ENCODE data around the gene ITPRIPL2.

GRCh38 chr16:19071811-19072777 is 41.7 kb upstream of the ITPRIPL2 start:
- TF ChIP-seq CTCF (IDR thresholded peaks at IDR 0.05 in 2 of 3, conservative IDR thresholded peaks at IDR 0.05 in 1 of 3; ENCODE audit: borderline replicate concordance in 1 of 3, insufficient read depth in 1 of 3, low read depth in 2 of 3, low read length in 2 of 3) (peak; percentile 81 to 96 (median 85)), POLR2AphosphoS5 (IDR thresholded peaks at IDR 0.05; ENCODE audit: low read depth, low read length) (no peak), REST (IDR thresholded peaks at IDR 0.05; ENCODE audit: low read depth) (no peak), ZFX (IDR thresholded peaks at IDR 0.05) (no peak), EZH2 (IDR thresholded peaks at IDR 0.05) (no peak), JUND (IDR thresholded peaks at IDR 0.05) (no peak), RAD21 (IDR thresholded peaks at IDR 0.05; ENCODE audit: low read depth) (peak; percentile 93), EGR1 (IDR thresholded peaks at IDR 0.05; ENCODE audit: low read depth) (no peak), POLR2A (IDR thresholded peaks at IDR 0.05; ENCODE audit: borderline replicate concordance, extremely low read depth, insufficient read depth, insufficient read length) (no peak), CBX3 (IDR thresholded peaks at IDR 0.05; ENCODE audit: low read depth) (no peak), SP1 (IDR thresholded peaks at IDR 0.05; ENCODE audit: low read depth) (no peak), ATF3 (IDR thresholded peaks at IDR 0.05) (no peak)

All from HCT116 (cell line).